Measurements from ENCODE around the gene PAQR6.

- TF ChIP-seq CTCF (IDR thresholded peaks at IDR 0.05; ENCODE audit: low read length) (no peak), EZH2 (optimal IDR thresholded peaks at IDR 0.05; ENCODE audit: low read depth, low read length) (no peak)
These were observed 9.6 kb downstream of the PAQR6 start for GRCh38 chr1:156238248-156238647.
